WTC11 (cell line): ENCODE results near the gene BLMH. TPM values are rescaled to one million over a fixed set of nuclear protein-coding genes. Genes with fewer than 3 reads are reported as not detected.

Experiments used
- ATAC-seq: fragments of 200-7000 bp; cut with Tn5 transposase; 2 replicates; pipeline ENCODE4 v1.10.0; 2021; ENCODE audit warnings: mild to moderate bottlenecking, moderate library complexity
- CTCF ChIA-PET: fragments of 300-600 bp; sonication (Branson Sonifier 250); formaldehyde crosslinking; loops from one replicate; lab custom pipeline; 2021; ENCODE audit warnings: antibody characterized with exemption; lab: Charles Lee
- POLR2A ChIA-PET: fragments of 350-600 bp; sonication (Branson Sonifier 250); formaldehyde crosslinking; loops from one replicate; lab custom pipeline; 2021; ENCODE audit warnings: antibody characterized with exemption; lab: Charles Lee
- DNase-seq: peaks from one replicate; pipeline ENCODE4 v3.0.0; 2021; ENCODE audit warnings: low spot score
- H3K27ac Mint-ChIP-seq: 2 replicates; pipeline ENCODE4 v1.8.0; 2021; ENCODE audit warnings: mixed read lengths
- H3K27me3 Mint-ChIP-seq: 2 replicates; pipeline ENCODE4 v1.8.0; 2021; ENCODE audit warnings: low read depth, mild to moderate bottlenecking, moderate library complexity, mixed read lengths
- H3K36me3 Mint-ChIP-seq: 2 replicates; pipeline ENCODE4 v1.8.0; 2021; ENCODE audit warnings: mixed read lengths
- H3K4me1 Mint-ChIP-seq: 2 replicates; pipeline ENCODE4 v1.8.0; 2022; ENCODE audit warnings: mixed read lengths
- H3K4me3 Mint-ChIP-seq: 2 replicates; pipeline ENCODE4 v1.8.0; 2021; ENCODE audit warnings: mild to moderate bottlenecking, moderate library complexity, mixed read lengths
- H3K9me3 Mint-ChIP-seq: 2 replicates; pipeline ENCODE4 v1.8.0; 2021; ENCODE audit warnings: mixed read lengths
- ARID4B ChIP-seq: sonication (generic); formaldehyde crosslinking; IDR thresholded peaks from 2 replicates; pipeline ENCODE4 v1.8.0; 2023; ENCODE audit warnings: missing genetic modification reagents, mild to moderate bottlenecking, borderline replicate concordance
- ATF2 ChIP-seq: sonication (generic); formaldehyde crosslinking; IDR thresholded peaks from 2 replicates; pipeline ENCODE4 v1.8.1; 2022; ENCODE audit warnings: low read depth, missing genetic modification reagents, borderline replicate concordance
- ATF3 ChIP-seq: sonication (generic); formaldehyde crosslinking; conservative IDR thresholded peaks from 2 replicates; pipeline ENCODE4 v1.8.1; 2022; ENCODE audit warnings: mild to moderate bottlenecking, missing genetic modification reagents
- ATF6 ChIP-seq: sonication (generic); formaldehyde crosslinking; IDR thresholded peaks from 2 replicates; pipeline ENCODE4 v1.8.1; 2023; ENCODE audit warnings: mild to moderate bottlenecking, missing genetic modification reagents
- CBFB ChIP-seq: sonication (generic); formaldehyde crosslinking; IDR thresholded peaks from 2 replicates; pipeline ENCODE4 v1.8.1; 2022; ENCODE audit warnings: mild to moderate bottlenecking, low read depth, missing genetic modification reagents
- CDX4 ChIP-seq: fragments of 250-450 bp; sonication (Bioruptor Pico); IDR thresholded peaks from 2 replicates; pipeline ENCODE4 v1.9.0; 2021; ENCODE audit warnings: moderate library complexity, mild to moderate bottlenecking, inconsistent platforms, borderline replicate concordance
- ERG ChIP-seq: fragments of 250-450 bp; sonication (Bioruptor Pico); IDR thresholded peaks from 2 replicates; pipeline ENCODE4 v1.8.0; 2021; ENCODE audit warnings: mild to moderate bottlenecking
- MLX ChIP-seq: sonication (generic); formaldehyde crosslinking; IDR thresholded peaks from 2 replicates; pipeline ENCODE4 v1.8.1; 2023; ENCODE audit warnings: mild to moderate bottlenecking, missing genetic modification reagents, moderate library complexity
- STAT6 ChIP-seq: sonication (generic); formaldehyde crosslinking; conservative IDR thresholded peaks from 2 replicates; pipeline ENCODE4 v1.8.1; 2023; ENCODE audit warnings: mild to moderate bottlenecking, low read depth, missing genetic modification reagents, moderate library complexity
- TEAD1 ChIP-seq: sonication (generic); formaldehyde crosslinking; IDR thresholded peaks from 2 replicates; pipeline ENCODE4 v1.8.0; 2022; ENCODE audit warnings: mild to moderate bottlenecking, missing genetic modification reagents
- USF1 ChIP-seq: sonication (generic); formaldehyde crosslinking; IDR thresholded peaks from 2 replicates; pipeline ENCODE4 v1.8.0; 2022; ENCODE audit warnings: mild to moderate bottlenecking, missing genetic modification reagents
- USF2 ChIP-seq: sonication (generic); formaldehyde crosslinking; IDR thresholded peaks from 2 replicates; pipeline ENCODE4 v1.8.1; 2023; ENCODE audit warnings: mild to moderate bottlenecking, missing genetic modification reagents, moderate library complexity
- ZNF396 ChIP-seq: fragments of 250-450 bp; sonication (Bioruptor Pico); IDR thresholded peaks from 2 replicates; pipeline ENCODE4 v1.8.0; 2021; ENCODE audit warnings: mild to moderate bottlenecking, moderate library complexity, borderline replicate concordance
- ZNF532 ChIP-seq: fragments of 250-450 bp; sonication (Bioruptor Pico); IDR thresholded peaks from 2 replicates; pipeline ENCODE4 v1.9.0; 2021; ENCODE audit warnings: mild to moderate bottlenecking, borderline replicate concordance
- total RNA-seq: library from RNA; stranded (reverse); gene quantifications from 3 replicates; pipeline ENCODE4 v1.2.3, GENCODE V29; 2021

Gene BLMH
- total RNA-seq, 1 experiment from 2014 or later = 63.9 TPM

- Mint-ChIP-seq H3K27me3 (peaks cover 17% of the 10 kb centered on the region), H3K27ac (no peak overlapping the region), H3K9me3 (peaks cover 12% of the 10 kb centered on the region), H3K36me3 (peaks cover 13% of the 10 kb centered on the region), H3K4me1 (peaks cover 11% of the 10 kb centered on the region), H3K4me3 (no peak overlapping the region)
- no peak for DNase-seq
- POLR2A ChIA-PET = no interaction called here
- CTCF ChIA-PET = no interaction called here
- ATAC-seq = no peak
- TF ChIP-seq ARID4B (CRISPR knock-in tag) = no peak
- no peak for TF ChIP-seq ATF3 (CRISPR knock-in tag)
- no peak for TF ChIP-seq CDX4 (CRISPR knock-in tag)
- TF ChIP-seq CBFB (CRISPR knock-in tag) = no peak
- TF ChIP-seq USF1 (CRISPR knock-in tag) = no peak
- TF ChIP-seq ZNF396 (CRISPR knock-in tag) = no peak
- TF ChIP-seq STAT6 (CRISPR knock-in tag) = no peak
- no peak for TF ChIP-seq ZNF532 (CRISPR knock-in tag)
- TF ChIP-seq USF2 (CRISPR knock-in tag) = no peak
- TF ChIP-seq ATF6 = no peak
- TF ChIP-seq ATF2 (CRISPR knock-in tag) = no peak
- no peak for TF ChIP-seq ERG (CRISPR knock-in tag)
- TF ChIP-seq MLX = no peak
- TF ChIP-seq TEAD1 (CRISPR knock-in tag) = no peak
Measured at GRCh38 chr17:30243568-30243967, 48.2 kb downstream of the BLMH start.
